Measurements from ENCODE around the gene TPCN1.

Gene TPCN1

DNA sequence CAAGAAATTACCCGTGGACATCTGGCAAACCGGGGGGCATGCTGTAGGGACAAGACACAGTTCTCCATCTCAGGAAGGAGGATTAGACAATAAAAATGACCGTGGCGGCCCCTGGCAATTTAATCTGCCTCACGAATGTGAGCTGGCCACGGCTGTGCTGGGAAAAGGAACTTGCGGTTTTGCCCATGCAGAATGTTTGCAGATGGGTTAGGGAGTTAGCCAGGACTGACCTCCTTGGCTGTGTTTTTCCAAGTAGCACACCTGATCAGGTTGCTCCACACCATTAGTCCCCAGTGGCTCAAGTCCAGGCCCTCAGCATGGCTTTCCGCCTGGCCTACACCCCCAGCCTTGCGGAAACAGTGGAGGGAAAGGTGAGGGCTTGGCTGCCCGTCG lies 20.8 kb downstream of the TPCN1 start:
- Histone ChIP-seq H3K9me3 (ENCODE audit: control insufficient read depth, insufficient read depth, low read length) (no peaks in the 10 kb centered on the region), H3K27ac (ENCODE audit: low read length) (no peak overlapping the region), H3K27me3 (ENCODE audit: control insufficient read depth, insufficient read depth, low read length) (no peaks in the 10 kb centered on the region), H3K4me3 (ENCODE audit: low read length) (no peak overlapping the region), H3K36me3 (ENCODE audit: control insufficient read depth, insufficient read depth, low read length) (no peaks in the 10 kb centered on the region), H3K4me1 (ENCODE audit: control insufficient read depth, insufficient read depth, low read length) (peaks cover 10% of the 10 kb centered on the region)
- no peak for DNase-seq (ENCODE audit: low read depth, low spot score)
- no CpG with 5 or more reads among the region's 11 CpGs for WGBS (ENCODE audit: insufficient coverage, insufficient read length)

DNA sequence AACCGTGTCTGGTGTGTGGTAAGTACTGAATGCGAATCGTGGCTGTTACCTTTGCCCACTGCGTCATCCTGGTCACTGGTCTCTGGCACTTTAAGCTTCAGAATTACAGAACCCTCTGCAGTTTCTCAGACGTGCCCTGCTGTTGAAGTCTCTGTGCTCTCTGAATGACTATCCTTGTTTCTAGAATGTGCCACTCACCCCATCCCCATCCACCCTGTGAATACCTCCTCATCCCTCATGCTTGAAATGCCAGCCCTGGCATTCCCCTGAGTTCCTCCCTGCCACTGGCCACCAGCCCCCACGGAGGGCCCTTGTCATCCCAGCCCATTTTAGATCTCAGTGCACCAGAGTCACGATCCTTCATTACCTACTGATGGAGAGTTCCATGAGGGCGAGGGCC lies 21.3 kb downstream of the TPCN1 start:
- Histone ChIP-seq H3K9me3 (ENCODE audit: control insufficient read depth, insufficient read depth, low read length) (no peaks in the 10 kb centered on the region), H3K36me3 (ENCODE audit: control insufficient read depth, insufficient read depth, low read length) (no peaks in the 10 kb centered on the region), H3K27me3 (ENCODE audit: control insufficient read depth, insufficient read depth, low read length) (no peaks in the 10 kb centered on the region), H3K27ac (ENCODE audit: low read length) (no peak overlapping the region), H3K4me3 (ENCODE audit: low read length) (no peak overlapping the region), H3K4me1 (ENCODE audit: control insufficient read depth, insufficient read depth, low read length) (peaks cover 10% of the 10 kb centered on the region)
- DNase-seq (ENCODE audit: low read depth, low spot score), result no peak
- WGBS (ENCODE audit: insufficient coverage, insufficient read length), result no CpG with 5 or more reads among the region's 8 CpGs

DNA sequence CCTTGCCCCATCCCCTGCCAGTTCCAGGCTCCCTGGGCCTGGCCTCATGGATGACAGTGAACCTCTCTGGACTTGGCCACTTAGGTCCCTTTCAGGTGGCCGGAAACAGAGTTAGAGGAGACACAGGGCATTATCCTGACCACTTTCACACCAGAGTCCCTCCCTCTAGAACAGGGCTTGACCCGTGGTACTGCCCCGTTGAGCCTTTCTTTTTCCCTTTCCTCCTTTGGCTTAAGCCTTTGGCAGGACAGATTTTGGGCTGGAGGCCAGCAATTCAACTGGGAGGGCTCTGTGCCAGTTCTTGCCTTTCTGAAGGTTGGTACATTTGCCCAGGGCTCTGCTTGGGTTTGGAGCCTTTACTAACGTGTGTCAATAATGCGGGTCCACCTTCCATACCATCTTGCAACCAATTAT lies 22.8 kb downstream of the TPCN1 start:
- DNase-seq (ENCODE audit: low read depth, low spot score), result no peak
- H3K9me3 ChIP-seq (ENCODE audit: control insufficient read depth, insufficient read depth, low read length), result no peaks in the 10 kb centered on the region
- H3K27ac ChIP-seq (ENCODE audit: low read length), result no peak overlapping the region
- WGBS (ENCODE audit: insufficient coverage, insufficient read length), result no CpG with 5 or more reads among the region's 5 CpGs
- H3K4me3 ChIP-seq (ENCODE audit: low read length), result no peak overlapping the region
- peaks cover 10% of the 10 kb centered on the region for H3K4me1 ChIP-seq (ENCODE audit: control insufficient read depth, insufficient read depth, low read length)
- no peaks in the 10 kb centered on the region for H3K27me3 ChIP-seq (ENCODE audit: control insufficient read depth, insufficient read depth, low read length)
- H3K36me3 ChIP-seq (ENCODE audit: control insufficient read depth, insufficient read depth, low read length), result no peaks in the 10 kb centered on the region

DNA sequence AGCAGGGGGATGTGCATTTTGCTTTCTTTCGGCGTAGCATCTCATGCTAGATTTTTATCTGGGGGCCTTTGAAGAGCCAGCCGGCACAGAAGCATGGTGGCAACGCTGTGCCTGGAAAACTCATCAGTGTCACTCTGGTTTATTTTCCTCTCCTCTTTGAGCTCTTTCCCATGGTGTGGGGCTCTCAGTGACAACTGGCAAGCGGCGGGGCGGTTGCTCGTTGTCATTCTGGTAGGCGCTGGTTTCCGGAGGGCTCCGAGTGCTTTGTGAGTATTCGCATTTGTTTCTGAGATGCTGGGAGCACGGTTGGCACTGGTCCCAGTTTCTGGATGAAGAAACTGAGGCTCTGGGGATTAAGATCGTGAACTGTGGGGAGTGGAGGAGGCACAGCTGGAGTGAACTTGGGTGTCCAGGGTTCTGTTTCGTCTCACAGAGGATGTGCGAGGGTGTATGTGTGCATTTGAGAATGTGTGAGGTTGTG lies 23.3 kb downstream of the TPCN1 start:
- no peaks in the 10 kb centered on the region for H3K9me3 ChIP-seq (ENCODE audit: control insufficient read depth, insufficient read depth, low read length)
- peaks cover 10% of the 10 kb centered on the region for H3K4me1 ChIP-seq (ENCODE audit: control insufficient read depth, insufficient read depth, low read length)
- H3K36me3 ChIP-seq (ENCODE audit: control insufficient read depth, insufficient read depth, low read length), result 0 out of 2 replicates have a peak, but pooled peaks cover 2% of the 10 kb centered on the region
- no peaks in the 10 kb centered on the region for H3K27me3 ChIP-seq (ENCODE audit: control insufficient read depth, insufficient read depth, low read length)
- no peak overlapping the region for H3K4me3 ChIP-seq (ENCODE audit: low read length)
- no peak overlapping the region for H3K27ac ChIP-seq (ENCODE audit: low read length)
- 100% methylated on average over 1 of the region's 16 CpGs for WGBS (ENCODE audit: insufficient coverage, insufficient read length)
- DNase-seq (ENCODE audit: low read depth, low spot score), result no peak

DNA sequence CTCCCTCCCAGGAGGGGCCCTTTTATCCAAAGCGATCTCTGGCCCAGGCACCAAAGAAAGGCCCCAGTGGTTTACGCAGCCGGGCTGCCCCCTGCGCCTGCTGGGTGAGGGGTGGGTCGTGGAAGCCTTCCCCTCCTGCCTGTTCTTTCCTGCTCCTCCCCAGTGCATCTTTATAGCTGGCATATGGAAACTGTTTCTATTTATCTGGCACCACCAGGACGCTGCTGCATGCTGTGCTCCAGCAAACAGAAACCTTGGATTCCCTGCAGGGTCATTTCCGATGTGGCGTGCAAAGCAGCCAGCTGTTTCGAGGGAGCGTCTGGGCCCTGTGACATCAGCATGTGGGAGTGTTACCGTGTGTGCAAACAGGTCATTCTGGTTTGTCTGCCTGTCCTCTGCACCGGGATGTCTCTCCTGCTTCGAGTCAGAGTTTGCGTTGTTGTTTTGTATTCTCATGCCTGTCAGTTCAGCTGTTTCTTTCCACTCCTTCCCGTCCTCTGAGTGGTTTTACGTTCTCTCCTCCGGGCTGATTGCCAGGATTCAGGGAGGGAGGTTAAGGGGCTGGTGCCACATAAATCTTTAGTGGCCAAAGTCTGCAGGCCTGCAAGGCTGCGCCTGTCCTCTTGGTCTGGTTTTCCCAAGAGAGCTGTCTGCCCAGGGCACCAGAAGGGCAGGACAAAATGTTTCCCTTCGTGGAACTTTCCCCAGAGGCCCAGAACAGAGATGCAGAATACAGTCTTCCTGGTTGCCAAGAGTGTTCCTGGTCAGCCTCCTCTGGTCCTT lies 24.6 kb downstream of the TPCN1 start:
- Histone ChIP-seq H3K4me3 (ENCODE audit: low read length) (no peak overlapping the region), H3K9me3 (ENCODE audit: control insufficient read depth, insufficient read depth, low read length) (no peaks in the 10 kb centered on the region), H3K27me3 (ENCODE audit: control insufficient read depth, insufficient read depth, low read length) (no peaks in the 10 kb centered on the region), H3K4me1 (ENCODE audit: control insufficient read depth, insufficient read depth, low read length) (peaks cover 10% of the 10 kb centered on the region), H3K27ac (ENCODE audit: low read length) (no peak overlapping the region), H3K36me3 (ENCODE audit: control insufficient read depth, insufficient read depth, low read length) (0 out of 2 replicates have a peak, but pooled peaks cover 3% of the 10 kb centered on the region)
- peak; percentile 87 for DNase-seq (ENCODE audit: low read depth, low spot score)
- no CpG with 5 or more reads among the region's 19 CpGs for WGBS (ENCODE audit: insufficient coverage, insufficient read length)

DNA sequence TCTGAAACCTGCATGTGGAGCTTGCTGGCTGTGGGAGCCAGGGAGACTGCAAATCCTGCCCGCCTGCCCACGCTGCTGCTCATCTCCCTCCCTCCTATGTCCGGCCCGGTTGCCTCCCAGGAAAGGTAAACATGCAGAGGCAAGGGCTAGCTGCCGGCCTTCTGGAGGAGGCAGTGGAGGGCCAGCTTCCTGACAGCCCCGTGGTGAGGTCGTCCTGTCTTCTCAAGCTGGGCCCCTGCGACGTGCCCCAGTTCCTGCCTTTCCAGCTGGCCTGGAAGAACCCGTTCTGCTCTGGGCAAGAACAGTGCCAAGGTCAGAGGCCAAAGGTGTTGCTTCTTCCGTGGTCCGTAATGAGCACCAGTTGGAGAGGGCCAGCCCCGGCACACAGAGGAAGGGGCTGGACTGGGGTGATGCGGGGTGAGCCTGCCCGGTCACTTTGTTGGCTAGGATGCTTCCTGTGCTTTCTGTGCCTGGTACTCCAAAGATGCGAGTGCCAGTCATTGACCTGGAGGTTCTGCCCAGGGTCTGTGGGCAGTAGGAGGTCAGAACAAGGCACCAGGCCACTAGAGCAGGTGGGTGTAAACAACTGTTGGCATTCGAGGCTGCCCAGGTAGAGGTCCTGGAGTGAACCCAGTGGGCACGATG lies 25.3 kb downstream of the TPCN1 start:
- WGBS (ENCODE audit: insufficient coverage, insufficient read length), result no CpG with 5 or more reads among the region's 18 CpGs
- no peak overlapping the region for H3K4me3 ChIP-seq (ENCODE audit: low read length)
- H3K27me3 ChIP-seq (ENCODE audit: control insufficient read depth, insufficient read depth, low read length), result no peaks in the 10 kb centered on the region
- H3K4me1 ChIP-seq (ENCODE audit: control insufficient read depth, insufficient read depth, low read length), result peaks cover 10% of the 10 kb centered on the region
- no peaks in the 10 kb centered on the region for H3K9me3 ChIP-seq (ENCODE audit: control insufficient read depth, insufficient read depth, low read length)
- H3K36me3 ChIP-seq (ENCODE audit: control insufficient read depth, insufficient read depth, low read length), result 0 out of 2 replicates have a peak, but pooled peaks cover 3% of the 10 kb centered on the region
- H3K27ac ChIP-seq (ENCODE audit: low read length), result no peak overlapping the region
- DNase-seq (ENCODE audit: low read depth, low spot score), result no peak

DNA sequence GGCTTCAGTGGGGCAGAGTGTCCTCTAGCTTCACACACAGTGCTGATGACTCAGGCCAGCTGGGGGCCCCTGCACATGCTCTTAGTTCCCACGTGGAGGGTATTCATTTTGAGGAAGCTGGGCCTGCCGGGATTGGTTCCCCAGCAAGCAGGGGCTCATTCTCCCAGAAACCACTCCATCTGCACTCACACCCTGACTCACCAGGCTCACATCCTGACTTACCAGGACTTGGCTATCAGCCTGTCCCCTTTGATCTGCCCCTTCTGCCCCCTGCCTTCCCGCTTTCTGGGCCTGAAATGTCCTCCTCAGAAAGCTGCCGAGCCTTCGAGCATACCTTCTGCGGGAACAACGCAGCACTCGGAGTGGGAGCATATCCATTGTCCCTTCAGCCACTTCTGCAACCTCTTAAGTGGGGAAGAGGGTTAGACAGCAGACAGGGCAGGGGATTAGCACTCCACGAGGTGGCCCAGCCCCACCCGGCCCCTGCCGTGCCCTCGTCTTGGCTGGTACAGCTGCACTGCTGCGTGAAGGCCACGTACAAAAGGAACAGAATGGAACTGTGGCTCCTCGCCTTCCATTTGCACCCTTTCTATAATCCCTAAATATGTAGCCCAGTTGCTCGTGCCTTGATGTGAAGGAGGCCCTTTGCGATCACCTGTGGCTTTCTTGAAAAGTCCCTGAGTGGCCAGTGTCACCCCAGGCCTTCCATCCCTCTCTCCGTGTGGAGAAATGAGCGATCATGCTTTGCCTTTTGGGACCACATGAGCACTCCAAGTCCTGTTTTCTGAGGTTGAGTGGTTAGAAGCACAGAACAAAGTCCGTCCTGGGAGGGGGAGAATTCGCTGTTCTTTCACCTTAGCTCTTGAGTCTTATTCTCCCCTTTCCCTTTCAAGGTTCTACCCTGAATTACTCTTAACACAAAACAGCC lies 26.1 kb downstream of the TPCN1 start:
- no peak overlapping the region for H3K4me3 ChIP-seq (ENCODE audit: low read length)
- 0 out of 2 replicates have a peak, but pooled peaks cover 3% of the 10 kb centered on the region for H3K36me3 ChIP-seq (ENCODE audit: control insufficient read depth, insufficient read depth, low read length)
- no CpG with 5 or more reads among the region's 21 CpGs for WGBS (ENCODE audit: insufficient coverage, insufficient read length)
- DNase-seq (ENCODE audit: low read depth, low spot score), result no peak
- no peaks in the 10 kb centered on the region for H3K27me3 ChIP-seq (ENCODE audit: control insufficient read depth, insufficient read depth, low read length)
- no peak overlapping the region for H3K27ac ChIP-seq (ENCODE audit: low read length)
- no peaks in the 10 kb centered on the region for H3K9me3 ChIP-seq (ENCODE audit: control insufficient read depth, insufficient read depth, low read length)
- peaks cover 10% of the 10 kb centered on the region for H3K4me1 ChIP-seq (ENCODE audit: control insufficient read depth, insufficient read depth, low read length)

DNA sequence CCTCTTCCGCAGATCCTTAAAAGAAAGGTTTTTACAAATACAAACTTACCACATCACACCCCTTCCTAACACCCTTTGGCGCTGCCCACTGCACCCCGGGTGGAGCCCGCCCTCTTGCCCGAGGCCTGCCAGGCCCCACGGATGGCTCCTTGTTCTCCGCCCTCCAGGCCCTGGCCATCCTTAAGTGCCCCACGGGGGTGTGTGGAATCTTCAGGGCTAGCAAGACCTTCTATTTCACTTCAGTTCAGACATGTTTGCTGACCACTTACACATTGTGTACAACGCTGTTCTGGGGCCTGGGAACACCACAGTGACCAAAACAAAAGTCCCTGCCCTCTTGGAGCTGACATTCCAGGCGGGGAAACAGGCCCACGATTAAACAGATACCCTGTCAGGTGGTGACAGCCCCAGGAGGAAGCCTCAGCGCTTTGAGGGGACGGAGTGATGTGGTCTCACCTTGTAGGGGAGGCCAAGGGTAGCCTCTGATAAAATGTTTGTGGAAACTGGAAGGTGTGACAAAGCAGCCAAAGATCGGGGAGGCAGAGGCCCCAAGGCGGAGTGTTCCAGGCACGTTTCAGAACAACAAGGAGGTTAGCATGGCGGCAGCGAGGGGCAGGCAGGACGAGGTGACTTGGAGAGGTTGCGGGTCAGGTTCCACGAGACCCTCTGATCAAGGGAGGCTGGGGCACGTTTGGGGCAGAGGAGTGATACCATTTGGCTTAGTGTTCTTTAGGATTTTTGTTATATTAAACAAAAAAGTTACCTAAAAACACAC lies 27.0 kb downstream of the TPCN1 start:
- Histone ChIP-seq H3K27ac (ENCODE audit: low read length) (no peak overlapping the region), H3K27me3 (ENCODE audit: control insufficient read depth, insufficient read depth, low read length) (no peaks in the 10 kb centered on the region), H3K36me3 (ENCODE audit: control insufficient read depth, insufficient read depth, low read length) (0 out of 2 replicates have a peak, but pooled peaks cover 3% of the 10 kb centered on the region), H3K9me3 (ENCODE audit: control insufficient read depth, insufficient read depth, low read length) (no peaks in the 10 kb centered on the region), H3K4me3 (ENCODE audit: low read length) (no peak overlapping the region), H3K4me1 (ENCODE audit: control insufficient read depth, insufficient read depth, low read length) (peaks cover 10% of the 10 kb centered on the region)
- 100% methylated on average over 1 of the region's 22 CpGs for WGBS (ENCODE audit: insufficient coverage, insufficient read length)
- DNase-seq (ENCODE audit: low read depth, low spot score), result no peak

DNA sequence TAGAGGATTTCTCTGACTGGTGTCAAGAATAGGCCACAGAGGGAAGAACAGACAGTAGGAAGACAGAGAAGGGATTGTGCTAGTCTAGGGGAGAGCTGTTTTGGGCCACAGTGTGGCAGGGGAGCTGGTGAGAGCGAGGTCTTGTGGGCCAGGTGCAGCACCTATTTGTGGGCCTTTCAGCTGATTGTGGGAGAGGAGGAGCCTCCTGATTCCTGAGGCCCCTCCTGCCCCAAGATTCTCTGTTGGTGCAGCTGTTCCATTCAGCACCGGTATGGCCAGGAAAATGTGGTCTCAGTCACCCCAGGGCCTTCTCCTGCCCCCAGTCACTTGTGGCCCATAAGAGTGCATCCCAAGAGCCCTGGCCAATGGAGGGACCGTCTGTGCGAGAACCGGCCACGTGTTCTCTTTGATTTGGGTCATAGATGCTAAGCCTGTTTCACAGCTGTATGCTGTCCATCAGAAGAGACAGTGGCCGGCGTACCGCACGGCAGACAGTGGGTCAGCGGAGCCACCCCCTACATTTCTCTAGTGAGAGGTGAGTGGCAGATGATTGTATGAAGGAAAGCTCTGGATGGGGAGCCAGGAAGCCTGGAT lies 27.7 kb downstream of the TPCN1 start:
- 0 out of 2 replicates have a peak, but pooled peaks cover 3% of the 10 kb centered on the region for H3K36me3 ChIP-seq (ENCODE audit: control insufficient read depth, insufficient read depth, low read length)
- DNase-seq (ENCODE audit: low read depth, low spot score), result no peak
- no peak overlapping the region for H3K27ac ChIP-seq (ENCODE audit: low read length)
- H3K4me1 ChIP-seq (ENCODE audit: control insufficient read depth, insufficient read depth, low read length), result peaks cover 10% of the 10 kb centered on the region
- H3K4me3 ChIP-seq (ENCODE audit: low read length), result no peak overlapping the region
- no CpG with 5 or more reads among the region's 11 CpGs for WGBS (ENCODE audit: insufficient coverage, insufficient read length)
- H3K27me3 ChIP-seq (ENCODE audit: control insufficient read depth, insufficient read depth, low read length), result no peaks in the 10 kb centered on the region
- H3K9me3 ChIP-seq (ENCODE audit: control insufficient read depth, insufficient read depth, low read length), result no peaks in the 10 kb centered on the region

Data from iPS DF 6.9 (cell line).